ENCODE results near the gene CFAP74.

The CFAP74 gene

GRCh38 chr1:2042830-2043773, 39.5 kb upstream of the CFAP74 start:
- no peak for DNase-seq (ENCODE audit: low spot score)

- DNase-seq (ENCODE audit: low spot score): no peak
Observed at GRCh38 chr1:2041887-2042286, 38.3 kb upstream of the CFAP74 start.

- no peak for DNase-seq (ENCODE audit: low spot score)
Observed at GRCh38 chr1:2041305-2041704, 37.7 kb upstream of the CFAP74 start.

- DNase-seq (ENCODE audit: low spot score): no peak
Observed at GRCh38 chr1:2039251-2039650, 35.7 kb upstream of the CFAP74 start.

GRCh38 chr1:2038229-2038628, 34.6 kb upstream of the CFAP74 start:
- DNase-seq (ENCODE audit: low spot score): no peak

GRCh38 chr1:2037314-2037979, 33.9 kb upstream of the CFAP74 start:
- DNase-seq (ENCODE audit: low spot score): no peak

GRCh38 chr1:2036287-2036686, 32.7 kb upstream of the CFAP74 start:
- DNase-seq (ENCODE audit: low spot score): no peak

GRCh38 chr1:2033165-2033564, 29.6 kb upstream of the CFAP74 start:
- DNase-seq (ENCODE audit: low spot score): no peak

GRCh38 chr1:2032737-2033136, 29.2 kb upstream of the CFAP74 start:
- no peak for DNase-seq (ENCODE audit: low spot score)

- DNase-seq (ENCODE audit: low spot score): no peak
Observed at GRCh38 chr1:2031546-2032540, 28.3 kb upstream of the CFAP74 start.

- no peak for DNase-seq (ENCODE audit: low spot score)
Observed at GRCh38 chr1:2030076-2030871, 26.7 kb upstream of the CFAP74 start.

- DNase-seq (ENCODE audit: low spot score): no peak
Observed at GRCh38 chr1:2029561-2029960, 26.0 kb upstream of the CFAP74 start.

GRCh38 chr1:2028870-2029560, 25.4 kb upstream of the CFAP74 start:
- no peak for DNase-seq (ENCODE audit: low spot score)

GRCh38 chr1:2027961-2028583, 24.5 kb upstream of the CFAP74 start:
- DNase-seq (ENCODE audit: low spot score): no peak

GRCh38 chr1:2025491-2025981, 21.9 kb upstream of the CFAP74 start:
- DNase-seq (ENCODE audit: low spot score): no peak

GRCh38 chr1:2024887-2025286, 21.3 kb upstream of the CFAP74 start:
- no peak for DNase-seq (ENCODE audit: low spot score)

- DNase-seq (ENCODE audit: low spot score): no peak
Observed at GRCh38 chr1:2024451-2024850, 20.9 kb upstream of the CFAP74 start.

GRCh38 chr1:2023187-2023586, 19.6 kb upstream of the CFAP74 start:
- DNase-seq (ENCODE audit: low spot score): no peak

GRCh38 chr1:2022063-2022770, 18.6 kb upstream of the CFAP74 start:
- no peak for DNase-seq (ENCODE audit: low spot score)

Data from globus pallidus (tissue), 1 donor.